HUES64 (cell line): ENCODE data around the gene RGS6.
"Not testable (repeated sequence)": the region's sequence is repeated elsewhere in the genome, so short reads cannot be mapped to it uniquely, and the experiment has no call there.

ENCODE experiments used
- H3K27ac ChIP-seq: 2 replicates; pipeline ENCODE4 v1.7.0; 2013; ENCODE audit warnings: low read depth, low read length, inconsistent platforms
- H3K27me3 ChIP-seq: 2 replicates; pipeline ENCODE4 v1.6.1; 2013; ENCODE audit warnings: mild to moderate bottlenecking, low read length; ENCODE audit not compliant: insufficient read depth
- H3K36me3 ChIP-seq: 2 replicates; pipeline ENCODE4 v1.6.1; 2013; ENCODE audit warnings: mild to moderate bottlenecking, low read length; ENCODE audit not compliant: insufficient read depth
- H3K4me1 ChIP-seq: 2 replicates; pipeline ENCODE4 v1.6.1; 2013; ENCODE audit warnings: mild to moderate bottlenecking, low read length, moderate library complexity; ENCODE audit not compliant: insufficient read depth
- H3K4me3 ChIP-seq: 2 replicates; pipeline ENCODE4 v1.5.1; 2013; ENCODE audit warnings: mild to moderate bottlenecking, low read length, moderate library complexity
- H3K9ac ChIP-seq: 2 replicates; pipeline ENCODE4 v1.6.1; 2013; ENCODE audit warnings: mild to moderate bottlenecking, low read depth, low read length
- H3K9me3 ChIP-seq: 2 replicates; pipeline ENCODE4 v1.6.1; 2013; ENCODE audit warnings: low read depth, low read length; ENCODE audit not compliant: insufficient read depth
- WGBS: fragments of 150-250, 120-280 bp; methylation state at CpG from one replicate; pipeline ENCODE4 v1.1.7; 2013; ENCODE audit warnings: missing lambda C conversion rate; 5-methylcytosine and 5-hydroxymethylcytosine counted together

RGS6 gene

DNA sequence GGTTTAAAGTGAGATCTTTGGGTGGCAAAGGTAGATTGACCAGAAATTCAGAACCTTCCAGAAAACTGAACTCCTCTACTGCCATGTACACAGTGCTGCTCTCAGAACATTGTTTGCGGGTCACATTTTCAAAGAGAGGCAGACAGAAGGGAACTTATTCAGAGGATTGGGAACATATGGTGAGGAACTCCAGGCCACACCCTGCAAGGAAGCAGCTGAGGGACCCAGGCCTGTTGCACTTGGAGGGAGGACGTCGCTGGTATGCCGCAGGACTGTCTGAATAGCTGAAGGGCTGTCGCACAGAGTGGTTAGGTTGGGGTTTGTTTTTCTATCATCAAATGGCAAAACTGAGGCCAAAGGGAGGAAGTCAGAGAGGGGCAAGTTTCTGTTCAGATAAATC lies 520.5 kb downstream of the RGS6 start:
- Histone ChIP-seq H3K9me3 (no peaks in the 10 kb centered on the region), H3K4me3 (no peak overlapping the region), H3K36me3 (no peaks in the 10 kb centered on the region), H3K27ac (no peak overlapping the region), H3K4me1 (peaks cover 19% of the 10 kb centered on the region; the same call in 1 of the 2 replicates), H3K27me3 (no peaks in the 10 kb centered on the region), H3K9ac (no peak overlapping the region)
- WGBS = 96% methylated on average over 5 of the region's 5 CpGs

DNA sequence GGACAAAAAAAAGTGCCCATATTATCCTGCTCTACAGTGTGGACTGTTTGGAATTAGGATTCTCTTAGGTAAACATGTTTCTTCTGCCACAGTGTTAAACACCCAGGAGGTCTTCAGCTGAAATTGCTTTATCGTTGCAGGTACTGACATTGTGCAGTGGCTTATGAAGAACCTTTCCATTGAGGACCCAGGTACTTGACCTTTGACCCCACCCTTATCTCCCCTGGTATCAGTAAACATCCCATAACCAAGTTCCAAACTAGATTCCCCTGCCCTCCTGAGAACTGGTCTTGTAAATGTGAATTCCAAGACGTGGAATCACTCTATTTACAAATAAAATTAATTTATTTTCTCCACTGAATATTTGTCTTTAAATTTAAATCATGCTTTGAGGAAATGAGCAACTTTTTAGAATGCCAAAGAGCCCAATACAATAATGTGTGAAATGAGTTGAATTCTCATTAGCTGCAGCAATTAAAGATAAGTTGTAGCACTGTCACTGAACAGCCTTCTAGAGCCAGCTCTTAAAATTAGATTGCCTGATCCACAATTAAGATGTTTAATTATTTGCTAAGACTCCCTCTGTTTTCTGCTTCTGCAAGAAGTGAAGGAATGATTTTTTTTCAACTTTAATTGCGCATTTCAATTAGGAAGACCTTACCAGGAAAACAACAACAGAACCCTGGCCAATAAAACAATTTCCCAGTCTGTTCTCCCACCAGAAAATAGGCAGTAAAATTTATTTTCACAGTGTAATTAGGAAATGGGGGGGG lies 522.3 kb downstream of the RGS6 start:
- Histone ChIP-seq H3K9ac (no peak overlapping the region), H3K9me3 (no peaks in the 10 kb centered on the region), H3K27ac (no peak overlapping the region), H3K27me3 (no peaks in the 10 kb centered on the region), H3K36me3 (no peaks in the 10 kb centered on the region), H3K4me1 (peaks cover 19% of the 10 kb centered on the region; the same call in 1 of the 2 replicates), H3K4me3 (no peak overlapping the region)
- 92% methylated on average over 1 of the region's 3 CpGs for WGBS

DNA sequence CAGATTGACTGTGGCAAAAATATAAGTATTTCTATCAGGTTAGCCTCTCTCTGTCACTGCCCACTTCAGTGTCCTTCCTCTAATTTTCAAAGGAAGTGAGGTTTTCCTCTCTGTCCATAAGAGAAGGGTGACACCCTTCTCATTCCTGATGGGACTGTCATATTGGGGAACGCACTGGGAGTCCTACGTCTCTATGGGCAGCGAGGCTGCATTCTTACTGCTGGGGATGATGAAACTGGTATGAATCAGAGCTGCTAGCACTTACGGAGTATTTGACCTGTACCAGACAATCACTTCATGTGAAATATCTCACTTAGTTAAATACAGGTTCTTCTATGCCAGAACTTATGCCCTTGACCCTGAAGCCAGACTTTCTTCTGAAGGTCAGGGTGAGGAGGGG lies 525.4 kb downstream of the RGS6 start:
- Histone ChIP-seq H3K4me1 (no peaks in the 10 kb centered on the region), H3K9me3 (no peaks in the 10 kb centered on the region), H3K27me3 (no peaks in the 10 kb centered on the region), H3K4me3 (no peak overlapping the region), H3K9ac (no peak overlapping the region), H3K27ac (no peak overlapping the region), H3K36me3 (no peaks in the 10 kb centered on the region)
- 95% methylated on average over 4 of the region's 4 CpGs for WGBS

DNA sequence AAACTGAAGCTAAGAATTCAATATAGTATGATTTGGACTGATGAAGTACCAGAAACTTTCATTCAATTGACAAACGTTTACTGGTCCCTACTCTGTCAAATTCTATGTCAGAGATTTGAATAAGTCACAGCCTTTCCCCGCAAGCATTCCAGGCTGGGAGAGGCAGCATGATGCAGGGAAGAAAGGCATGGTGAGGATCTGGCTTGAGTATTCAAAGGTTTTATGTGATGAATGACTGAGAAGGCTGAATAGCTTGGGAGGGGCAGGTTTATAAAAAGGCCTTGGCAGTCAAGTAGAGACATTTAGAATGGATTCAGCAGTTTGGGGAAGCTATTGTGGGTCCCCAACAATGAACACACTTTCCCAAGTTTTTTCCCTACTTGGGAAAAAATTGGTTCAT lies 529.8 kb downstream of the RGS6 start:
- Histone ChIP-seq H3K4me3 (no peak overlapping the region), H3K9ac (no peak overlapping the region), H3K27me3 (no peaks in the 10 kb centered on the region), H3K36me3 (no peaks in the 10 kb centered on the region), H3K27ac (no peak overlapping the region), H3K4me1 (no peaks in the 10 kb centered on the region), H3K9me3 (peaks cover 15% of the 10 kb centered on the region)
- WGBS = 84% methylated on average over 2 of the region's 2 CpGs

DNA sequence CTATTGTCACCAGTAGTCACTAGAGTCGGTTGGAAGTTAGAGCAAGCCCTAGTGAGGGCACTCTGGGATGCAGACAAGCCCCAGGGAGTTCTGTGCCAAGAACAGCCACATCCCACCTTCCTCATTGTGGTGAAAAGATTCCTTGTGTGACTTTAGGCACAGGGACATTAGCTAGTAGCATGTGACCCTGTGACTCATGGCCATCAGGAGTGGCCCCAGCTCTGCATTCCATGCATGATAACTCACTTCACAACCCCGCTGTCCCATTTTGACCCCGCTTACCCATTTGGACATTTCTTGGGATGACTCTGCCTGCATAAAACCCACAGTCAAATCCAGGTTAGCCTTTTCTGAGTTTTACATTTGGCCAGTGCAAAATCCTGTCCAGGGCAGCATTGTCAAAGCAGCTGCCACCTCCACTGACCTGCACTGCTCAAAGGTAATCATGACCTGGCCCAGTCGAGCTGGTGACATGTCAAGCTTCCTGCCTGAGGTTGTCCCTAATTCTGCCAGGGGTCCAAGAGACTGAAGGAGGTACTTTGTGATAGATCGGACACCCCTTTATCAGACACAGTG lies 531.1 kb downstream of the RGS6 start:
- H3K4me1 ChIP-seq = no peaks in the 10 kb centered on the region
- no peak overlapping the region for H3K4me3 ChIP-seq
- no peaks in the 10 kb centered on the region for H3K36me3 ChIP-seq
- peaks cover 17% of the 10 kb centered on the region for H3K9me3 ChIP-seq
- H3K9ac ChIP-seq = no peak overlapping the region
- WGBS = 92% methylated on average over 5 of the region's 5 CpGs
- no peaks in the 10 kb centered on the region for H3K27me3 ChIP-seq
- H3K27ac ChIP-seq = no peak overlapping the region

DNA sequence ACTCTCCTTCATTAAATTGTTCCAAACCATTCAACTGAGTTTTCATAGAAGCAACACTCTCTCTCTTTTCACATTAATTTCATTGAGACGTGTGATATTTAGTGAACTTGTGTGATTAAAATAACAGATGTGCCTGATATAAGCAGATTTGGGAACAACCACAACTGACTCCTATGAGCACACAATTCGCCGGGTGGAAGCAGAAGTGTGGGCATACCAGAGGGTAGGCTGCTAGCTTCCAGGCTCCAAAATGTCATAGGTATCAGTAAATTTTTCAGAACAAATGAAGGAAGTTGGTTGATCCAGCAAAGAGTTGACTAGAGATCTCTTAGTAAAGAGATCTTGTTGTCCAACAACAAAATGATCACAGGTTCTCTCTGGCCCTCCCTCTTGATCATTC lies 532.0 kb downstream of the RGS6 start:
- Histone ChIP-seq H3K4me1 (no peaks in the 10 kb centered on the region), H3K4me3 (no peak overlapping the region), H3K36me3 (no peaks in the 10 kb centered on the region), H3K27me3 (no peaks in the 10 kb centered on the region), H3K9me3 (peaks cover 17% of the 10 kb centered on the region), H3K9ac (no peak overlapping the region), H3K27ac (no peak overlapping the region)
- WGBS = 95% methylated on average over 3 of the region's 3 CpGs

DNA sequence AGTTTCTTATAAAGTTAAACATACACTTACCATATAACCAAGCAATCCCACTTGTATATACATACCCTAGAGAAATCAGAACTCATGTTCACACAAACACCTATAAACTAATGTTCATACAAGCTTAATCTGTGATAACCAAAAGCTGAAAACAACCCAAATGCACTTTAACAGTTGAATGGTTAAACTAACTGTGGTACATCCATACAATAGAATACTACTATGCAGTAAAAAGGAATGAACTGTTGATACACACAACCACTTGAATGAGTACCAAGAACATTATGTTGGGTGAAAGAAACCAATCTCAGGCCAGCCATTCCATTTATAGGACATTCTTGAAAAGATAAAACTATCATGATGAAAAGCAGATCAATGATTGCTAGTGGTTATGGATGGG lies 534.1 kb downstream of the RGS6 start:
- H3K36me3 ChIP-seq = no peaks in the 10 kb centered on the region
- H3K27ac ChIP-seq = no peak overlapping the region
- peaks cover 17% of the 10 kb centered on the region for H3K9me3 ChIP-seq
- H3K4me1 ChIP-seq = no peaks in the 10 kb centered on the region
- no peak overlapping the region for H3K4me3 ChIP-seq
- H3K9ac ChIP-seq = no peak overlapping the region
- H3K27me3 ChIP-seq = no peaks in the 10 kb centered on the region

DNA sequence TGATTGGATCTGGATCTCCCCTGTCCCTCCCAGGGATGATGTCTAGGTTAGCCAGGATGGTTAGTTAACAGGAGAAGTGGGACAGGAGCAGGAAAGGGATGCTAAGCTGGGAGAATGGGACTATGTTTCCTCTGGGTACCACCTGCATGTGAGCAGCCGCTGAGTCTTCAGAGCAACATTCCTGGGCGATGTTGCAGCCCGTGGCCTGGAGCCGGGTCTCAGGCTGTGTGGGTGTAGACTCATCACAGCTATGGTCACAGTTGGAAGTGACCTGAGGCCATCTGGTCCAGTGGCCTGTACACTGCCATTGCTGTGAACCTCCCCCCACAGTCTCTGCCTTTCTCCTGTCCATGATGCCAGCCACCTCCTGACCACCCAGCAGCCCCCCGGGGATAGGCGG lies 539.1 kb downstream of the RGS6 start:
- no peaks in the 10 kb centered on the region; the same call in 1 of the 2 replicates for H3K4me1 ChIP-seq
- H3K27me3 ChIP-seq = no peaks in the 10 kb centered on the region
- H3K9ac ChIP-seq = no peak overlapping the region
- H3K9me3 ChIP-seq = peaks cover 9% of the 10 kb centered on the region
- no peak overlapping the region for H3K4me3 ChIP-seq
- H3K36me3 ChIP-seq = no peaks in the 10 kb centered on the region
- WGBS = 95% methylated on average over 6 of the region's 6 CpGs
- H3K27ac ChIP-seq = no peak overlapping the region

DNA sequence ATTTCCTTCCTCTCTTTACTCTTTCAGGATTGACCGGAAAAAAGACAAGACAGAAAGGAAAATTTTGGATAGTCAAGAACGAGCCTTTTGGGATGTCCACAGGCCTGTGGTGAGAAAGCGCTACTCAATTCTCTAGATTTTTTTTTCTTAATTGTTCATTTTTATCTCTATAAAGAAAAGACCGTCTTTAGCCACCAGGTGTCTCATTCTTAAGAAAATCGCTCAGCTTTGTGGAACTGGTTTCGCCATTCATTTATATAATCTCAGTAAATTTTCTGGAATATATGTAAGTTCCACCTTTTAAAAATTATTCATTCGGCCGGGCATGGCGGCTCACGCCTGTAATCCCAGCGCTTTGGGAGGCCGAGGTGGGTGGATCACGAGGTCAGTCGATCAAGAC lies 540.6 kb downstream of the RGS6 start:
- H3K27ac ChIP-seq = no peak overlapping the region
- no peaks in the 10 kb centered on the region for H3K27me3 ChIP-seq
- peaks cover 9% of the 10 kb centered on the region; the same call in 1 of the 2 replicates for H3K4me1 ChIP-seq
- no peak overlapping the region for H3K9ac ChIP-seq
- H3K9me3 ChIP-seq = no peaks in the 10 kb centered on the region
- H3K4me3 ChIP-seq = no peak overlapping the region
- 96% methylated on average over 11 of the region's 14 CpGs for WGBS
- no peaks in the 10 kb centered on the region for H3K36me3 ChIP-seq

DNA sequence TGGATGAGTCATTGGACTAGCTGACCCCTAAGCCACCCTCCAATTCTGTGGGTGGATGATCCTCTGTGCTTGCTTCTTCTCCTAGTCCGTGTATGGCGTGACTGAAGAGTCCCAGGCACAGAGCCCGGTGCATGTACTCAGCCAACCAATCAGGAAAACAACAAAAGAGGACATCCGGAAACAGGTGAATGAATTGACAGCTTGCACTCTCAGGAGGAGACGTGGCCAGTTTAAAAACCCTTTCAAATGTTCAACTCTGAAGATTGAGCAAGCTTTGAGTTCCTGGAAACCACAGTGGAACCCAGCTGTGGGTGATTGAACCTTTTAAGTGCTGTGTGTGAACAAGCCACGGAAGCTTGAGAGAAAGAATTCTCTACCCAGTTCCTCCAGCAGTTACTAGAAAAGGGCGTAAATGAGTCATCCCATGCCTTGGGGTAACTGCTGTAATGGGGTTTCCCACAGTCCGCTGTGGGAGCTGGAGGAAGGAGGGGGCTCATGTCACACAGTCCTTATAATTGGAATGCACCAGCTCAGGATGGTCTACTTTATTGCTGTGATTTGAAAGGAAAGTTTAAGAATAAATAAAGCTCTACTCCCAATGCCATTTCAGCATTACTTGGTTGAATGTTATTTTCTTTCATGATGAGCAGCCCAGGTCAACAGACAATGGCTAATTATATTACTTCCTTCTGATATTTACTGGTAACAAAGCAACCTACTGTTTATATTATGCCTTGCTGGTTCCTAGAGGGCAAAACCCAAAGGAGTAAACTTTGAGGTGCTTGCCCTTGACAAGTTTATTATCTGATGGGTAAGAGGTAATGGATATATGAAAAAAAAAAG lies 544.6 kb downstream of the RGS6 start:
- 41% methylated on average over 7 of the region's 8 CpGs for WGBS
- Histone ChIP-seq H3K27me3 (no peaks in the 10 kb centered on the region), H3K4me3 (no peak overlapping the region)

DNA sequence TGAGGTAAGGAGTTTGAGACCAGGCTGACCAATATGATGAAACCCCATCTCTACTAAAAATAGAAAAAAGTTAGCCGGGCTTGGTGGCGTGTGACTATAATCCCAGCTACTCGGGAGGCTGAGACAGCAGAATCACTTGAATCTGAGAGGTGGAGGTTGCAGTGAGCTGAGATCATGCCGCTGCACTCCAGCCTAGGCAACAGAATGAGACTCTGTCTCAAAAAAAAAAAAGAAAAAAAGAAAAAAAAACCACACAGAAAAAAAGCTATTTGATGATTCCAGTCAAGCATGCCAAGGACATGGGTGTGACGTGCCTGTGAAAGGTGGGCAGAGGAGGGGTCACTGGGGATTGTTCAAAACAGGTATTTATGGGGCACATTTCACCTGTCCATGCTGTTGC lies 545.3 kb downstream of the RGS6 start:
- not testable (repeated sequence) for H3K36me3 ChIP-seq, H3K27me3 ChIP-seq, H3K9ac ChIP-seq, H3K4me3 ChIP-seq, H3K9me3 ChIP-seq, H3K27ac ChIP-seq
- 76% methylated on average over 5 of the region's 5 CpGs for WGBS
- H3K4me1 ChIP-seq = peaks cover 32% of the 10 kb centered on the region

More for the DNA sequence above, 544.6 kb downstream of the RGS6 start:
- peak overlapping the region; percentile 16 for H3K27ac ChIP-seq
- no peak overlapping the region for H3K9ac ChIP-seq
- H3K4me1 ChIP-seq = peaks cover 32% of the 10 kb centered on the region
- H3K36me3 ChIP-seq = no peaks in the 10 kb centered on the region
- H3K9me3 ChIP-seq = no peaks in the 10 kb centered on the region
